ENCODE results near the gene CDC7.

GRCh38 chr1:91503975-91504530 is 3.4 kb downstream of the CDC7 start:
- TF ChIP-seq SMC3 (IDR thresholded peaks at IDR 0.05; ENCODE audit: low read depth, low read length), result no peak
- TF ChIP-seq CTCF (IDR thresholded peaks at IDR 0.05), result no peak

Data from SK-N-SH (cell line).